ENCODE measurements around the gene LTBP1.

DNA sequence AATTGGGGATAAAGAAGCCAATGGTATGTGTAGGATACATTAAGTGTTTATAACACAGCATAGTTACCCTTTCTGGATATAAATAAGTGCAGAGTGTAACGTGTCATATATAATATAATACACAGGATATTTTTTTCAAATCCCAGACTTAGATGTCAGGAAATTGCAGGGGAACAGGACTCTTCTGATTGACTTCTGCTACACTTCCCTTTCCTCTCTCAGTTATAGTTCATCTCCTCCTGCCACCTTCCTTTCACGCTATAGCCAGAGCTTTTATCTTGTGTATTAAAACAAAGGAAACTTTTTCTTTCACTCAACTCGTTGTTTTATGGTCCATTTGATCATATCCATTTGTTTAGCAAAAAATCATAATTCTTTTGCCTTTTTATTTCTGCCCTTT is 371.7 kb downstream of the LTBP1 start:
- TF ChIP-seq, protein P1, sequence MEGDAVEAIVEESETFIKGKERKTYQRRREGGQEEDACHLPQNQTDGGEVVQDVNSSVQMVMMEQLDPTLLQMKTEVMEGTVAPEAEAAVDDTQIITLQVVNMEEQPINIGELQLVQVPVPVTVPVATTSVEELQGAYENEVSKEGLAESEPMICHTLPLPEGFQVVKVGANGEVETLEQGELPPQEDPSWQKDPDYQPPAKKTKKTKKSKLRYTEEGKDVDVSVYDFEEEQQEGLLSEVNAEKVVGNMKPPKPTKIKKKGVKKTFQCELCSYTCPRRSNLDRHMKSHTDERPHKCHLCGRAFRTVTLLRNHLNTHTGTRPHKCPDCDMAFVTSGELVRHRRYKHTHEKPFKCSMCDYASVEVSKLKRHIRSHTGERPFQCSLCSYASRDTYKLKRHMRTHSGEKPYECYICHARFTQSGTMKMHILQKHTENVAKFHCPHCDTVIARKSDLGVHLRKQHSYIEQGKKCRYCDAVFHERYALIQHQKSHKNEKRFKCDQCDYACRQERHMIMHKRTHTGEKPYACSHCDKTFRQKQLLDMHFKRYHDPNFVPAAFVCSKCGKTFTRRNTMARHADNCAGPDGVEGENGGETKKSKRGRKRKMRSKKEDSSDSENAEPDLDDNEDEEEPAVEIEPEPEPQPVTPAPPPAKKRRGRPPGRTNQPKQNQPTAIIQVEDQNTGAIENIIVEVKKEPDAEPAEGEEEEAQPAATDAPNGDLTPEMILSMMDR (conservative IDR thresholded peaks at IDR 0.05), result no peak
- TF ChIP-seq EZH2 (IDR thresholded peaks at IDR 0.05; ENCODE audit: low read depth), result no peak
